Measurements from ENCODE around the gene C5orf22. TPM values are rescaled to one million over a fixed set of nuclear protein-coding genes. Genes with fewer than 3 reads are reported as not detected.
"Not testable (repeated sequence)": the region's sequence is repeated elsewhere in the genome, so short reads cannot be mapped to it uniquely, and the experiment has no call there.

The C5orf22 gene
- 10 to 100 TPM; 23.8 to 36.3 (median 32.1) TPM for polyA plus RNA-seq (ENCODE audit: insufficient read length in 4 of 4)

DNA sequence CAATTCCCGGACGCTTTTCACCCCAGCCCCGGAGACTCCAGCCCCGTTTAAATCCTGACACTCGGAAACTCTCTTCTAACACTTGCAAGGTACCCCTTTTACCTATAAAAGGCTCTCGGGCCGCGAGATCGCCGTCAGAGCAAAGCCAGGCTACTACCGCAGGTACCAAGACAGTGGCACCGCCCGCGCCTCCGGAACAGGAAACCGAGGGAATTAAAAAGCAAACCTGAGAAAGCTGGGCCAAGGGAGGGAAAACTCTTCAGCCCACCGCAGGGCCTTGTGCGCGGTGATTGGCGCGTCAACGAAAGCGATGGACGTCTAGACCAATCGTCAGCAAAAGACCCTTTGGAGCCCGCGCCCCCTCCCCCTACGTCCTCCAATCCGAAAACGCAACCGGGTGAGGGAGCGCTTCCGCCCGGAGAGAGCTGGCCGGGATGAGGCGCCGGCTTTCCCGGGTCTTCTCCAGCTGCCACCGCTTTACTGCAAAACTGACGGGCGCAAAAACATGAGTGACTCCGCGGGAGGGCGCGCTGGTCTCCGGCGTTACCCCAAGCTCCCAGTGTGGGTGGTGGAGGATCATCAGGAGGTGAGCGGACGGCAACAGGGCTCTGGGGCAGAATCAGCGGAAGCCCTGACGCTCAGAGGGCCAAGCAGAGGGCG is at the start of gene C5orf22, which contains the start of gene DROSHA:
Gene C5orf22, plus strand, starts transcription at position 414 of the 660 bp plus-strand sequence. Its CDS starts 92 bp downstream, at position 506.
Gene DROSHA, minus strand, starts transcription at position 206 of the 660 bp plus-strand sequence. CDS start 3,034 bp downstream, outside the sequence.
- DNase-seq (ENCODE audit: low read depth in 4 of 4, low spot score in 3 of 4): peak; percentile 83 to 94 (median 88)

DNA sequence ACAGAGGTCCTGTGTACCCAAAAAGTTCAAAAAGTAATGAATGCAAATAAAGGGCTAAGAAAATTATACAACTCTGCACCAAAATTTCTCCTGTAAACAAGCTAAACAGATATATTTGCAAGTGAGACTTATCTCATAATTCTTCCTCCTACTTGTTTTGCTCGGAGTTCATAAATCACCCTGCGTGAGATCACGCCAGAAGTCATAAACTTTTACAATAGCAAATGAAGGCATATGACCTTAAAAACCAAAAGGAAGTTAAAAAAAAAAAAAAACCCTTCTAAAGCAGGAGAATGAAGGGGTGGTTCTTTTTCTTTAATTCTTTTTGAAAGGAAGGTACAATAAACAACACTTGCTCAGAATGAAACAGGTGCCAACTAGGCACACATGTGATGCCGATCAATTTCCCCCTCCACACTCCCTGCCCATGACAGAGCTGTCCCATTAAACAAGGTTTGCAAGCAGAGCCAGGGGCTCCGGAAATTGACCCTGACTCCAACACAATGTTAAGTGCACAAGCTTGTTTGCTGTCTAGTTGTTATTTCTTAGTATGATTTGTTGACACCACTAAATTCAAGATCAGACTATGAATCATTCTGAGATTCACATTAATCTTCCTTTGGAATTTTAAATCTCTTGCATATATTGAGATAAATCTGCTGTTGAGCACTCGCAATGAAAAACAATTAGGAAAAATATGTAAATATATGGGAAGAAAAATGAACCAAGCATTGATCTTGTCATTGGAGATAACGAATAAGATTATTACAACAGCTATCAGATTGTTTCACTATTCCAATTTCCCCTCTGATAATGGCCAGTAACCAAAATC is 46.5 kb upstream of the C5orf22 start:
- peak in 1 of 4 donors; percentile 17 for DNase-seq (ENCODE audit: low read depth in 4 of 4, low spot score in 3 of 4)

DNA sequence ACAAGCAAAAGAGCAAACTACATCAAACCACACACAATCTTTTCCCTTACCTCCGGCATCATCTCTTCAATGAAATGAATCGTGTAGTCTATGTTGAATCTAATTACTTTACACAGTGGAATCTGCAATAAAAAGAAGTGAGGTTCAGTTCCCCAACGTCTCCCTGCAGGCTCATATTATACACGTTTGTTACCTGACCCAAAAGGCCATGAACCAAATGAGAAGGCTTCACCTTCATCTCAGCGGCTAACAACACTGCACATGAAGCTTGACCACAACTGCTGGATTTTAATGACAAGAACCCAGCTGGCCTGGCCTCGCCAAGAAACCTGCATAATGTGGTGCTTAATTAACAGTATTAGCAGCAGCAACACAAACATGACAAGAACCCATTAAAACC is 45.7 kb upstream of the C5orf22 start:
- DNase-seq (ENCODE audit: low read depth in 4 of 4, low spot score in 3 of 4): peak in 1 of 4 donors; percentile 42

GRCh38 chr5:31487506-31487905 is 44.6 kb upstream of the C5orf22 start:
- no peak for DNase-seq (ENCODE audit: low read depth in 4 of 4, low spot score in 3 of 4)

GRCh38 chr5:31492869-31493268 is 39.2 kb upstream of the C5orf22 start:
- no peak for DNase-seq (ENCODE audit: low read depth in 4 of 4, low spot score in 3 of 4)

DNA sequence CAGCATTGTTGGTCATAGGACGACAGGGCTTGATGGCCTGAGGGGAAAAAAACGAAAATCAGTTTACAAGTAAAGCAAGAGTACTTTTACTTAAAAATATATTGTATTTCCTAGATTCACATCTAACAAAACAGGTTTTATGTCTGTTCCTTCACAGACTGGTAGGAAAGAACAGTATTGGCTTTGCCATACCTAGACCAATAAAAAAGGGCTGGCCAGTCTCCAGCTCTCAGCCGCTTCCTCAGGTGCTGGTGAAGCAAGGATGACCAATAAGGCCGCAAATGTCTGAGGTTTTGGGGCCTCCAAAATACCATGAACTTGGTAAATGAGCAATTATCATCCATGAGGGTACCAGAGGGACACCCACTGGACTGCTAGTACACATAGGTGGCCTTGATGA is 36.8 kb upstream of the C5orf22 start:
- DNase-seq (ENCODE audit: low read depth in 4 of 4, low spot score in 3 of 4): no peak

DNA sequence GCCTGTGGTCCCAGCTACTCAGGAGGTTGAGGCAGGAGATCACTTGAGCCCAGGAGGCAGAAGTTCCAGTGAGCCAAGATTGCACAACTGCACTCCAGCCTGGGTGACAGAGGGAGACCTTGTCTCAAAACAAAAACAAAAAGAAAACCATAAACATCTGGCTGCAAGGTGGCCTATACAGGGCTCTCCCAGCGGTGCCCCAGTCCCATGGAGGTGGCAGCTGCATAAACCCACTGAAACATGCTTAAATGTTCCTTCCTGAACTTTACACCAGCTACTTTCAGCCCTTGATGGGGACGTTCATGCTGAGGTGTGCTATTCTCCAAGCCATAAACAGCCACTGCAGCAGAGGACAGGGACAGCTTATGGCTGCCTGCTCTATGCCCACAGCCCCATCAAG is 35.8 kb upstream of the C5orf22 start:
- no peak for DNase-seq (ENCODE audit: low read depth in 4 of 4, low spot score in 3 of 4)

GRCh38 chr5:31496891-31497290 is 35.2 kb upstream of the C5orf22 start:
- no peak for DNase-seq (ENCODE audit: low read depth in 4 of 4, low spot score in 3 of 4)

DNA sequence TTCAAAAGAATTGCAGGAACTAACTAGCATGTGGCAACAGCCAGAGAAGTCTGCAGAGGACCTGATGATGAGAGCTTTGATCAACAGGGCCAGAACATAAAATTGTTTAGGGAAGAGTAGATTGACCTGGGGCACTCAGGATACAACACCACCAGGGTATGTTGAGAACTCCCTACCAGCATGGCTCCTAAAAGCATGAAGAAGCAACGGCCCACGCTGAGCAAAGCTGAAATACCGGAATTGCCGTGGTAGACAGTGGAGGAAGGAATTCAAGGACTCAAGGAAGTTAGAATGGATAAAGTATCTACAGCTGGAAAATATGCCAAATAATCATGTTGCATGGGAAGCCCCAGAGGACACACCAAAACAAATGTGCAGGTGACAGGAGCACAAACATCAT is 31.8 kb upstream of the C5orf22 start:
- DNase-seq (ENCODE audit: low read depth in 4 of 4, low spot score in 3 of 4): no peak

DNA sequence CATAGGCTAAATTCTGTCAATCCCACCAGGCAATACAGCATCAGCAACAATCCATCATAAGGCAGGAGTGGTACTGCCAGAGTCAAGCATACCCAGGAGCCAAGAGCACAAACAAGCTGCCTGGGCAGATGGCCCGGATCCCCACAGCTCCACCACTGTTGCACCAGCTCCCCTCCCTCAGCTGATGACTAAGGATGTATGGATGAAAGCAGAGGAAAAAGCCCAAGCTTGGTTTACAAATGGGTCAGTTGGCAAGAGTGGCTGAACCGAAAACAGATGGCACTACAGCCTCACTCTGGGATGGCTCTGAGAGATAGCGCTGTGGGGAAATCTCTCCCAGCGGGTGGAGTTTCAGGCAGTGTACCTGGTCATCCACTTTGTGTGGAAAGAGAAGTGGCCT is 29.6 kb upstream of the C5orf22 start:
- no peak for DNase-seq (ENCODE audit: low read depth in 4 of 4, low spot score in 3 of 4)

GRCh38 chr5:31504529-31504928 is 27.6 kb upstream of the C5orf22 start:
- DNase-seq (ENCODE audit: low read depth in 4 of 4, low spot score in 3 of 4): no peak

- no peak for DNase-seq (ENCODE audit: low read depth in 4 of 4, low spot score in 3 of 4)
Measured at GRCh38 chr5:31511305-31511704, 20.8 kb upstream of the C5orf22 start.

DNA sequence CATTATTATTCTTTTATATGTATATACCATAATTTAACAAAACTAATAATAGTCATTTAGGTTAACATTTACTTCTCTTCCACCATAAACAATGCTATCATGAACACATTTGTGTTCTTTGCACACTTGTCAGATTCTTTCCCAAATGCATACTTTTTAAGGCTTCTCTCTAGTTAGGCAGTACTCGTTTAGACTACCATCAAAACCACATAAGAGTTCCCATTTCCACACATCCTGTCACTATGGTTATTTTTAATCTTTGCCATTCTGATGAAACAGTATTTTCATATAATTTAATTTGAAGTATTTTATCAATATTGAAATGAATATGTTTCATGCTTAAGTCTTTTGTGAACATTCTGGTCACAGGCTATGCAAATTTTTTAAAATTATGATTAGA is 15.3 kb upstream of the C5orf22 start:
- DNase-seq (ENCODE audit: low read depth in 4 of 4, low spot score in 3 of 4): no peak

GRCh38 chr5:31523041-31523440 is 9.1 kb upstream of the C5orf22 start:
- DNase-seq (ENCODE audit: low read depth in 4 of 4, low spot score in 3 of 4): no peak

GRCh38 chr5:31530541-31531265 is 1.4 kb upstream of the C5orf22 start:
- no peak for DNase-seq (ENCODE audit: low read depth in 4 of 4, low spot score in 3 of 4)

GRCh38 chr5:31531543-31531887 is 586 bp upstream of the C5orf22 start:
- DNase-seq (ENCODE audit: low read depth in 4 of 4, low spot score in 3 of 4): no peak

- no peak for DNase-seq (ENCODE audit: low read depth in 4 of 4, low spot score in 3 of 4)
Measured at GRCh38 chr5:31534527-31535046, 2.5 kb downstream of the C5orf22 start.

DNA sequence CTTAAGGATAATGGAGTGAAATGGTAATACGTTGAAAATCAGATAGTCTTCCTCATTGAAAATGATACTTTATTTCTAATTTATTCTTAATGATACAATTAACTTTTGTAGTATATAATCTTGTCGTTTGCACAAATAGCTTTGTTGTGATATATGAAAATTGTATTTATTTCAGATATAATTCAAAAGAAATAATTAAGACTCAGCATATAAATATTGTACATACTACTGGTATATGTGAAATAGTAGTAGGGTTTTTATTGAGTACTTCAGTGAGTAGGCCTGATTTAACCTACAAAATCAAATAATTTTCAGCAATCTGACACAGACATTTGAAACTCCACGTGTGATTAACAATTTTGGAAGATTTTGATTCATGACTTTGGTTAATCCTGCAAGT is 4.8 kb downstream of the C5orf22 start:
- no peak for DNase-seq (ENCODE audit: low read depth in 4 of 4, low spot score in 3 of 4)

DNA sequence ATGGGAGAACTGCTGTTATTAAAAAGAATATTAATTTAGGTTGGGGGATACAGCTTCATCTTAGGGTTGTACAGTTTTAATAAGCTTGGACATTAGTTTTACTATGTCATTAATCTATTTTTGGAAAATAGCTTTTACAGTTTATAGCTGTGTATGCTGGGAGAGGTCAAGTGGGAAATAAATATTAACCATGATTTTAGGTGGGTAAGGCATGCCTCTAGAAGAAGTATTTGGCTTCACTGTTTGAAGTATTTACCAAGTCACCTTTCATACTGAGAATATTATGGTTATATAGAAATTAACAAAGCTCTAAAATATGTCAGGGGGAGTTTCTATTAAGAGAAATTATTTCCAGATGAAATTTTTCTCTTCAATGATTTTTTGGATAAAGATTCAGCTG is 5.2 kb downstream of the C5orf22 start:
- no peak for DNase-seq (ENCODE audit: low read depth in 4 of 4, low spot score in 3 of 4)

GRCh38 chr5:31537851-31538250 is 5.8 kb downstream of the C5orf22 start:
- DNase-seq (ENCODE audit: low read depth in 4 of 4, low spot score in 3 of 4): no peak

GRCh38 chr5:31549114-31549513 is 17.0 kb downstream of the C5orf22 start:
- DNase-seq (ENCODE audit: low read depth in 4 of 4, low spot score in 3 of 4): not testable (repeated sequence)

Measured in left renal pelvis (tissue), 4 donors.